ENCODE measurements around the gene CCL17.

GRCh38 chr16:57403965-57404817 is at the start of gene CCL17:
- TF ChIP-seq POLR2A (IDR thresholded peaks at IDR 0.05) (no peak), CTCF (IDR thresholded peaks at IDR 0.05) (no peak), POLR2AphosphoS5 (IDR thresholded peaks at IDR 0.05; ENCODE audit: insufficient read depth in 1 of 2, low read depth in 1 of 2) (no peak)

All from vagina (tissue), 2 donors.